IMR-90 (cell line): ENCODE data around the gene KPNA3. TPM values are rescaled to one million over a fixed set of nuclear protein-coding genes. Genes with fewer than 3 reads are reported as not detected.

ENCODE experiments used
- polyA plus RNA-seq, 3 experiments: library from polyadenylated mRNA; depleted of rRNA; stranded (reverse); fragments of >200 nt; gene quantifications; 2 replicates each; pipeline ENCODE4 v1.2.3, GENCODE V29; 2012; ENCODE audit warnings: low replicate concordance in 1 of 3
- total RNA-seq: library from RNA; depleted of rRNA; stranded (reverse); fragments of >200 nt; gene quantifications from 2 replicates; pipeline ENCODE4 v1.2.3, GENCODE V29; 2012; rRNA removed

KPNA3 gene
- total and polyA plus RNA-seq, 2 of the 4 experiments (the other 2 are of a cell fraction), result 25.3 to 48.6 TPM

Other genes starting within 250 kb of the KPNA3 start
- gene RCBTB1, start 207.1 kb downstream of the KPNA3 start, total RNA-seq, result 11.3 and 16.1 TPM in 2 replicates
- gene RCBTB1, start 207.1 kb downstream of the KPNA3 start, polyA plus RNA-seq (2012; rRNA removed), result 9.5 and 11.6 TPM in 2 replicates
- not detected in 2 replicates for gene ARL11, start 164.2 kb downstream of the KPNA3 start, total RNA-seq
- not detected in 2 replicates for gene ARL11, start 164.2 kb downstream of the KPNA3 start, polyA plus RNA-seq (2012; rRNA removed)
- 57.9 and 78.6 TPM in 2 replicates for gene EBPL, start 101.2 kb downstream of the KPNA3 start, total RNA-seq
- gene EBPL, start 101.2 kb downstream of the KPNA3 start, polyA plus RNA-seq (2012; rRNA removed), result 65.3 and 71.1 TPM in 2 replicates
- gene SPRYD7, start 143.7 kb upstream of the KPNA3 start, total RNA-seq, result 5.6 and 9.7 TPM in 2 replicates
- 6.3 and 20.2 TPM in 2 replicates for gene SPRYD7, start 143.7 kb upstream of the KPNA3 start, polyA plus RNA-seq (2012; rRNA removed)
- gene TRIM13, start 204.4 kb upstream of the KPNA3 start, total RNA-seq, result 20.1 and 22.5 TPM in 2 replicates
- gene TRIM13, start 204.4 kb upstream of the KPNA3 start, polyA plus RNA-seq (2012; rRNA removed), result 10.2 and 12.0 TPM in 2 replicates
- 2.7 and 5.0 TPM in 2 replicates for gene KCNRG, start 222.8 kb upstream of the KPNA3 start, total RNA-seq
- gene KCNRG, start 222.8 kb upstream of the KPNA3 start, polyA plus RNA-seq (2012; rRNA removed), result 0.51 and 0.66 TPM in 2 replicates